GM12891 (cell line): ENCODE data around the gene WDR17.

Experiments used
- PAX5 ChIP-seq: IDR thresholded peaks from 2 replicates; pipeline ENCODE4 v1.6.1; 2011; ENCODE audit warnings: low read length, moderate library complexity, mild to moderate bottlenecking; ENCODE audit not compliant: insufficient read depth, severe bottlenecking
- POLR2AphosphoS5 ChIP-seq: IDR thresholded peaks from 2 replicates; pipeline ENCODE4 v1.6.1; 2011; ENCODE audit warnings: low read depth, low read length, control low read depth
- POU2F2 ChIP-seq: IDR thresholded peaks from 2 replicates; pipeline ENCODE4 v1.6.1; 2011; ENCODE audit warnings: low read depth, mild to moderate bottlenecking, control low read depth, low read length, moderate library complexity
- TAF1 ChIP-seq: IDR thresholded peaks from 2 replicates; pipeline ENCODE4 v1.6.1; 2011; ENCODE audit warnings: low read depth, low read length, control low read depth

GRCh38 chr4:176187624-176188023 is 122.0 kb downstream of the WDR17 start:
- TF ChIP-seq TAF1 (no peak), POLR2AphosphoS5 (no peak), POU2F2 (no peak), PAX5 (no peak)
